PC-9 (cell line): ENCODE results near the gene RPS28.

Experiments
- EZH2 ChIP-seq: fragments of 200-600 bp; sonication (generic); IDR thresholded peaks from 2 replicates; pipeline ENCODE4 v1.8.0; 2017; ENCODE audit warnings: antibody characterized with exemption, low read depth
- TF ChIP-seq, protein P1 (sequence below): fragments of 200-600 bp; sonication (generic); conservative IDR thresholded peaks from 2 replicates; pipeline ENCODE4 v1.6.1; 2017; ENCODE audit warnings: mixed run types, antibody characterized with exemption, mild to moderate bottlenecking, moderate library complexity

- TF ChIP-seq, protein P1, sequence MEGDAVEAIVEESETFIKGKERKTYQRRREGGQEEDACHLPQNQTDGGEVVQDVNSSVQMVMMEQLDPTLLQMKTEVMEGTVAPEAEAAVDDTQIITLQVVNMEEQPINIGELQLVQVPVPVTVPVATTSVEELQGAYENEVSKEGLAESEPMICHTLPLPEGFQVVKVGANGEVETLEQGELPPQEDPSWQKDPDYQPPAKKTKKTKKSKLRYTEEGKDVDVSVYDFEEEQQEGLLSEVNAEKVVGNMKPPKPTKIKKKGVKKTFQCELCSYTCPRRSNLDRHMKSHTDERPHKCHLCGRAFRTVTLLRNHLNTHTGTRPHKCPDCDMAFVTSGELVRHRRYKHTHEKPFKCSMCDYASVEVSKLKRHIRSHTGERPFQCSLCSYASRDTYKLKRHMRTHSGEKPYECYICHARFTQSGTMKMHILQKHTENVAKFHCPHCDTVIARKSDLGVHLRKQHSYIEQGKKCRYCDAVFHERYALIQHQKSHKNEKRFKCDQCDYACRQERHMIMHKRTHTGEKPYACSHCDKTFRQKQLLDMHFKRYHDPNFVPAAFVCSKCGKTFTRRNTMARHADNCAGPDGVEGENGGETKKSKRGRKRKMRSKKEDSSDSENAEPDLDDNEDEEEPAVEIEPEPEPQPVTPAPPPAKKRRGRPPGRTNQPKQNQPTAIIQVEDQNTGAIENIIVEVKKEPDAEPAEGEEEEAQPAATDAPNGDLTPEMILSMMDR = no peak
- no peak for TF ChIP-seq EZH2
These were observed 816 bp downstream of the RPS28 start for GRCh38 chr19:8321986-8322637.
